CD14-positive monocyte (primary cell): Measurements from ENCODE around the gene DGKE. TPM values are rescaled to one million over a fixed set of nuclear protein-coding genes. Genes with fewer than 3 reads are reported as not detected.

Source experiments
- DNase-seq, 3 donors: peaks; one replicate each; pipeline ENCODE4 v3.0.0-alpha.2; 2011 to 2022
- H2AFZ ChIP-seq: 2 replicates; pipeline ENCODE4 v1.6.0; 2012; ENCODE audit warnings: mild to moderate bottlenecking, low read depth, low read length, inconsistent platforms; ENCODE audit not compliant: insufficient read depth, poor library complexity, severe bottlenecking
- H3K27ac ChIP-seq, 2 donors: 1 replicate in 1 of 2; 2 replicates in 1 of 2; pipeline ENCODE4 v1.5.1; 2012 to 2013; ENCODE audit warnings: low read length in 2 of 2, control low read depth in 1 of 2, inconsistent platforms in 1 of 2, low read depth in 1 of 2, mild to moderate bottlenecking in 1 of 2
- H3K27me3 ChIP-seq, 2 donors: one replicate each; pipeline versions ENCODE4 v1.6.0 to v1.6.1; 2011 to 2013; ENCODE audit warnings: low read length in 2 of 2; ENCODE audit not compliant: control insufficient read depth in 2 of 2, insufficient read depth in 2 of 2
- H3K36me3 ChIP-seq, 2 donors: replicated peaks in 1 of 2; 1 replicate in 1 of 2; 2 replicates in 1 of 2; pipeline versions ENCODE4 v1.5.1 to v1.6.1; 2012 to 2013; ENCODE audit warnings: low read length in 2 of 2, control low read depth in 1 of 2, inconsistent platforms in 1 of 2, mild to moderate bottlenecking in 1 of 2; ENCODE audit not compliant: insufficient read depth in 2 of 2, control insufficient read depth in 1 of 2
- H3K4me1 ChIP-seq, 2 donors: 1 replicate in 1 of 2; 2 replicates in 1 of 2; pipeline versions ENCODE4 v1.5.1 to v1.6.1; 2012 to 2013; ENCODE audit warnings: low read length in 2 of 2, control low read depth in 1 of 2, inconsistent platforms in 1 of 2, mild to moderate bottlenecking in 1 of 2, moderate library complexity in 1 of 2; ENCODE audit not compliant: insufficient read depth in 2 of 2, control insufficient read depth in 1 of 2
- H3K4me2 ChIP-seq: replicated peaks from 2 replicates; pipeline ENCODE3; 2012; ENCODE audit warnings: low read length, moderate library complexity, mild to moderate bottlenecking; ENCODE audit not compliant: poor library complexity, severe bottlenecking; ENCODE audit errors: extremely low read depth
- H3K4me3 ChIP-seq, 3 experiments: fragments of 200-600 bp in 1 of 3; sonication (generic) in 1 of 3; replicated peaks in 1 of 3; 1 replicate in 2 of 3; 2 replicates in 1 of 3; pipeline ENCODE4 v1.5.1; 2011 to 2013; ENCODE audit warnings: low read length in 3 of 3, mild to moderate bottlenecking in 3 of 3, control low read depth in 2 of 3, low read depth in 2 of 3, inconsistent platforms in 1 of 3, moderate library complexity in 1 of 3
- H3K79me2 ChIP-seq: 2 replicates; pipeline ENCODE4 v1.6.0; 2012; ENCODE audit warnings: mild to moderate bottlenecking, control low read depth, inconsistent platforms, low read length, moderate library complexity; ENCODE audit not compliant: insufficient read depth
- H3K9ac ChIP-seq: 2 replicates; pipeline ENCODE4 v1.6.0; 2017; ENCODE audit warnings: low read length, mild to moderate bottlenecking; ENCODE audit not compliant: insufficient read depth, poor library complexity, severe bottlenecking
- H3K9me3 ChIP-seq, 2 donors: replicated peaks in 1 of 2; 1 replicate in 1 of 2; 2 replicates in 1 of 2; pipeline versions ENCODE4 v1.5.1 to v1.6.1; 2012 to 2013; ENCODE audit warnings: low read length in 2 of 2, control low read depth in 1 of 2; ENCODE audit not compliant: control insufficient read depth in 1 of 2, insufficient read depth in 1 of 2
- H4K20me1 ChIP-seq: 2 replicates; pipeline ENCODE4 v1.6.0; 2012; ENCODE audit warnings: mild to moderate bottlenecking, low read length, control low read depth, moderate library complexity; ENCODE audit not compliant: insufficient read depth
- H3K27ac Mint-ChIP-seq, 7 donors: one replicate each; pipeline ENCODE4 v1.8.0; 2020; ENCODE audit warnings: mild to moderate bottlenecking in 7 of 7, mixed read lengths in 7 of 7, moderate library complexity in 6 of 7, inconsistent platforms in 2 of 7
- H3K27me3 Mint-ChIP-seq, 3 donors: one replicate each; pipeline ENCODE4 v1.8.0; 2021 to 2022; ENCODE audit warnings: low read depth in 3 of 3, mild to moderate bottlenecking in 3 of 3, mixed read lengths in 3 of 3, moderate library complexity in 3 of 3, inconsistent platforms in 1 of 3
- H3K36me3 Mint-ChIP-seq, 2 donors: one replicate each; pipeline ENCODE4 v1.8.0; 2020; ENCODE audit warnings: mixed read lengths in 2 of 2, inconsistent platforms in 1 of 2, mild to moderate bottlenecking in 1 of 2
- H3K4me1 Mint-ChIP-seq: one replicate; pipeline ENCODE4 v1.8.0; 2020; ENCODE audit warnings: mild to moderate bottlenecking, mixed read lengths
- H3K4me3 Mint-ChIP-seq, 2 donors: one replicate each; pipeline ENCODE4 v1.8.0; 2020; ENCODE audit warnings: mild to moderate bottlenecking in 2 of 2, mixed read lengths in 2 of 2, moderate library complexity in 1 of 2
- H3K9me3 Mint-ChIP-seq, 7 donors: one replicate each; pipeline ENCODE4 v1.8.0; 2020 to 2022; ENCODE audit warnings: mixed read lengths in 7 of 7, mild to moderate bottlenecking in 6 of 7, moderate library complexity in 6 of 7, inconsistent platforms in 2 of 7
- WGBS: methylation state at CpG from one replicate; pipeline ENCODE4 v1.1.5; 2013; ENCODE audit warnings: missing lambda C conversion rate; ENCODE audit not compliant: insufficient coverage; 5-methylcytosine and 5-hydroxymethylcytosine counted together
- intact Hi-C, 2 donors: fragments of 100-400 bp; cut with micrococcal nuclease; formaldehyde crosslinking; loops; one replicate each; pipeline versions ENCODE4 v1.15.0 to v1.15.1; 2023
- polyA plus RNA-seq, 3 donors: library from polyadenylated mRNA; depleted of rRNA in 1 of 3; unstranded in 2 of 3; stranded (reverse) in 1 of 3; fragments of 300-500 nt in 2 of 3; fragments of >200 nt in 1 of 3; fragmentation: Illumina TruSeq in 2 of 3; gene quantifications; 1 replicate in 2 of 3; 2 replicates in 1 of 3; pipeline ENCODE4 v1.2.3, GENCODE V29; 2012 to 2021
- TF ChIP-seq, protein P1 (sequence below): fragments of 200-600 bp; IDR thresholded peaks from one replicate; pipeline ENCODE4 v1.8.0; 2022; ENCODE audit warnings: antibody characterized with exemption, mild to moderate bottlenecking

DGKE gene
- polyA plus RNA-seq, 3 donors = 1.1 to 3.0 (median 1.5) TPM

DNA sequence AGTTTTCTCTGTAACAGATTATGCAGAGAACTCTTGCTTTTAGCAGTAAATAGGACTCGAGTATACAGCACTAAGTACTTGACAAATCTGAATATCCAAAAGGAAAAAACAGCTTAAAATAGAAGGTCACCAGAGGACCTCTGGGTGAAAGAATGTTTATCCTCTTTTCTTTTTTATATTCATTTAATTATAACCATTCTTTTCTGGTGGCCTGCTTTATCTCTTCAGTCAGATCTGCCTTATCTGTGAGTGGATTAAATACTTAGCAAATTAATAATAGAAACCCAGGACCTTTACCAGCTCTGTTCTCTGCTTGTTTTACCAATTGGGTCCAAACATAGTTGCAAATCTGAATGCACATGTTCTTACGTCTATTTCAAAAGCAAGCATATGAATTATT, 8.6 kb downstream of the DGKE start:
- Mint-ChIP-seq H3K27ac (no peak overlapping the region), H3K4me1 (no peaks in the 10 kb centered on the region), H3K36me3 (peaks cover 8 to 19% of the 10 kb centered on the region in 2 donors), H3K4me3 (no peak overlapping the region), H3K9me3 (no peaks in the 10 kb centered on the region), H3K27me3 (no peaks in the 10 kb centered on the region)
- 100% methylated on average over 1 of the region's 2 CpGs for WGBS
- H3K36me3 ChIP-seq = peaks cover 0 to 2% of the 10 kb centered on the region in 2 donors
- H3K9ac ChIP-seq = no peak overlapping the region
- H3K27ac ChIP-seq = no peak overlapping the region
- H2AFZ ChIP-seq = no peak overlapping the region
- no peaks in the 10 kb centered on the region for H3K27me3 ChIP-seq
- TF ChIP-seq, protein P1, sequence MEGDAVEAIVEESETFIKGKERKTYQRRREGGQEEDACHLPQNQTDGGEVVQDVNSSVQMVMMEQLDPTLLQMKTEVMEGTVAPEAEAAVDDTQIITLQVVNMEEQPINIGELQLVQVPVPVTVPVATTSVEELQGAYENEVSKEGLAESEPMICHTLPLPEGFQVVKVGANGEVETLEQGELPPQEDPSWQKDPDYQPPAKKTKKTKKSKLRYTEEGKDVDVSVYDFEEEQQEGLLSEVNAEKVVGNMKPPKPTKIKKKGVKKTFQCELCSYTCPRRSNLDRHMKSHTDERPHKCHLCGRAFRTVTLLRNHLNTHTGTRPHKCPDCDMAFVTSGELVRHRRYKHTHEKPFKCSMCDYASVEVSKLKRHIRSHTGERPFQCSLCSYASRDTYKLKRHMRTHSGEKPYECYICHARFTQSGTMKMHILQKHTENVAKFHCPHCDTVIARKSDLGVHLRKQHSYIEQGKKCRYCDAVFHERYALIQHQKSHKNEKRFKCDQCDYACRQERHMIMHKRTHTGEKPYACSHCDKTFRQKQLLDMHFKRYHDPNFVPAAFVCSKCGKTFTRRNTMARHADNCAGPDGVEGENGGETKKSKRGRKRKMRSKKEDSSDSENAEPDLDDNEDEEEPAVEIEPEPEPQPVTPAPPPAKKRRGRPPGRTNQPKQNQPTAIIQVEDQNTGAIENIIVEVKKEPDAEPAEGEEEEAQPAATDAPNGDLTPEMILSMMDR = no peak
- H3K79me2 ChIP-seq = no peaks in the 10 kb centered on the region
- DNase-seq = no peak
- no peak overlapping the region for H3K4me2 ChIP-seq
- no peaks in the 10 kb centered on the region for H3K9me3 ChIP-seq
- H3K4me1 ChIP-seq = no peaks in the 10 kb centered on the region
- intact Hi-C loops = no loop called here
- H4K20me1 ChIP-seq = no peaks in the 10 kb centered on the region
- H3K4me3 ChIP-seq = no peak overlapping the region

GRCh38 chr17:56845934-56846333, 12.0 kb downstream of the DGKE start:
- no peak overlapping the region for H3K4me3 Mint-ChIP-seq
- H4K20me1 ChIP-seq = no peaks in the 10 kb centered on the region
- no peak overlapping the region for H2AFZ ChIP-seq
- H3K36me3 ChIP-seq = peaks cover 14 to 15% of the 10 kb centered on the region in 2 donors
- peaks cover 18 to 28% of the 10 kb centered on the region in 2 donors for H3K36me3 Mint-ChIP-seq
- intact Hi-C loops = no loop called here
- H3K27ac ChIP-seq = no peak overlapping the region
- no peak overlapping the region for H3K4me3 ChIP-seq
- no peaks in the 10 kb centered on the region for H3K27me3 Mint-ChIP-seq
- no peaks in the 10 kb centered on the region for H3K9me3 ChIP-seq
- no peak overlapping the region for H3K27ac Mint-ChIP-seq
- no CpG with 5 or more reads among the region's 1 CpG for WGBS
- H3K4me1 Mint-ChIP-seq = no peaks in the 10 kb centered on the region
- TF ChIP-seq, protein P1 = no peak
- no peaks in the 10 kb centered on the region for H3K9me3 Mint-ChIP-seq
- H3K79me2 ChIP-seq = no peaks in the 10 kb centered on the region
- H3K27me3 ChIP-seq = no peaks in the 10 kb centered on the region
- no peaks in the 10 kb centered on the region for H3K4me1 ChIP-seq
- no peak overlapping the region for H3K4me2 ChIP-seq
- no peak overlapping the region for H3K9ac ChIP-seq
- no peak for DNase-seq
